ENCODE data around the gene GBX2. TPM values are rescaled to one million over a fixed set of nuclear protein-coding genes. Genes with fewer than 3 reads are reported as not detected.

GBX2 gene
- total and polyA plus RNA-seq, 2 donors (not counting 1 experiment from before 2014, with no cell fraction given), result not detected

DNA sequence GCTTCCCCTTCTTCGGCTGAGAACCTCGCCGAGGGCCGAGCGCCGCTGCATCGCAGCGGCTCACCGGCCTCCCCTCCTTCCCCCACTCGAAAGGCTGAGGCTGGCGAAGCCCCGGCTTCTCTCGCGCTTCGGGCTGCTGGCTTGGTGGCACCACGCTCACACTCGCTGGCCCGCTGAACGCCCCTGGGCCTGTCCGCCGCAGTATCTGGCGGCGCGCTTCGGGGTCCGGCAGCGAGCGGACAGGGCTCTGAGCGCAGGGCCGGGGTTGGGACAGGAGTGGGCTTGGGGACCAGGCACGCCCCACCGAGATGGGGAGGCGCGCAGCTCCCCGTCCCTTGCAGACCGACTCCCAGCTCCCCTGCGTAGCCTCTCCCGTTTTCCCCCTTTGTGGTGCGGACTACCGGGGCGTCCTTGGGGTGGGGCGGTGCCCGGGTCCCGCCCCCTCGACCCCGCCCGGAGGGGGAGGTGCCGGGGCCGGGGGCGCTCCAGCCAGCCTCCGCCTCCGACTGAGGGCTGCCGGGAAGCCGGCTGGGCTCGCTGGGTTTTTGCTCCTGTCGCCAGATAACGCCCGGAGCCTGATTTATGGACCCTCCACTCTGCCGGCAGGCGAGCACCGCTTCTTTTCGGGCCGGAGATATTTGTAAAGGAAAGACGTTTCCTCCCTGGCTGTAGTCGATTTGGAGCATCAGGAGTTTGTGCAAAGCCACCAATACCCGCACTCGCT is 3.8 kb downstream of the GBX2 start:
- CTCF ChIA-PET, result no interaction called here
- DNase-seq (no peak), ATAC-seq (ENCODE audit: low read depth) (no peak)
- Mint-ChIP-seq H3K4me1 (peaks cover 10% of the 10 kb centered on the region), H3K27me3 (peaks cover 39% of the 10 kb centered on the region), H3K27ac (no peak overlapping the region), H3K9me3 (ENCODE audit: insufficient read depth) (no peaks in the 10 kb centered on the region), H3K4me3 (no peak overlapping the region)
- Histone ChIP-seq H3K4me1 (ENCODE audit: control insufficient read depth in 2 of 2, insufficient read depth in 2 of 2, low read length in 2 of 2) (peaks cover 0 to 12% of the 10 kb centered on the region in 2 donors), H4K20me1 (ENCODE audit: control insufficient read depth, insufficient read depth, low read length, poor library complexity, severe bottlenecking) (no peaks in the 10 kb centered on the region), H3K27ac (ENCODE audit: low read length in 2 of 2) (no peak overlapping the region), H3K36me3 (replicated peaks in 1 of 2; ENCODE audit: control extremely low read depth in 1 of 2, control insufficient read depth in 1 of 2, extremely low read depth in 1 of 2, insufficient read depth in 2 of 2, low read length in 1 of 2) (no peaks in the 10 kb centered on the region), H3K79me2 (ENCODE audit: control insufficient read depth, insufficient read depth, low read length) (no peaks in the 10 kb centered on the region), H3K27me3 (replicated peaks in 1 of 4; ENCODE audit: control extremely low read depth in 1 of 4, control insufficient read depth in 3 of 4, insufficient read depth in 4 of 4, low read length in 3 of 4) (peaks cover 0 to 70% (median 27%) of the 10 kb centered on the region in 4 experiments), H2AFZ (ENCODE audit: insufficient read depth, low read depth, low read length, poor library complexity, severe bottlenecking) (peak overlapping the region; percentile 22), H3K4me3 (ENCODE audit: control extremely low read depth in 1 of 5, extremely low read depth in 1 of 5, insufficient read depth in 1 of 5, low read depth in 2 of 5, low read length in 4 of 5) (no peak overlapping the region), H3K4me2 (replicated peaks; ENCODE audit: low read depth, low read length, poor library complexity, severe bottlenecking) (no peak overlapping the region), H3K9me3 (ENCODE audit: control extremely low read depth in 1 of 3, control insufficient read depth in 2 of 3, insufficient read depth in 1 of 3, low read length in 2 of 3) (peaks cover 0 to 28% (median 0%) of the 10 kb centered on the region in 3 donors), H3K9ac (ENCODE audit: low read length) (no peak overlapping the region)
- intact Hi-C loops (cut with micrococcal nuclease), result no loop called here
- 7% methylated on average over 64 of the region's 67 CpGs for WGBS (ENCODE audit: insufficient coverage)
- TF ChIP-seq EZH2 (IDR thresholded peaks at IDR 0.05; ENCODE audit: borderline replicate concordance, insufficient read depth, low read depth, low read length, poor library complexity, severe bottlenecking), result no peak
- TF ChIP-seq, protein P1, sequence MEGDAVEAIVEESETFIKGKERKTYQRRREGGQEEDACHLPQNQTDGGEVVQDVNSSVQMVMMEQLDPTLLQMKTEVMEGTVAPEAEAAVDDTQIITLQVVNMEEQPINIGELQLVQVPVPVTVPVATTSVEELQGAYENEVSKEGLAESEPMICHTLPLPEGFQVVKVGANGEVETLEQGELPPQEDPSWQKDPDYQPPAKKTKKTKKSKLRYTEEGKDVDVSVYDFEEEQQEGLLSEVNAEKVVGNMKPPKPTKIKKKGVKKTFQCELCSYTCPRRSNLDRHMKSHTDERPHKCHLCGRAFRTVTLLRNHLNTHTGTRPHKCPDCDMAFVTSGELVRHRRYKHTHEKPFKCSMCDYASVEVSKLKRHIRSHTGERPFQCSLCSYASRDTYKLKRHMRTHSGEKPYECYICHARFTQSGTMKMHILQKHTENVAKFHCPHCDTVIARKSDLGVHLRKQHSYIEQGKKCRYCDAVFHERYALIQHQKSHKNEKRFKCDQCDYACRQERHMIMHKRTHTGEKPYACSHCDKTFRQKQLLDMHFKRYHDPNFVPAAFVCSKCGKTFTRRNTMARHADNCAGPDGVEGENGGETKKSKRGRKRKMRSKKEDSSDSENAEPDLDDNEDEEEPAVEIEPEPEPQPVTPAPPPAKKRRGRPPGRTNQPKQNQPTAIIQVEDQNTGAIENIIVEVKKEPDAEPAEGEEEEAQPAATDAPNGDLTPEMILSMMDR (IDR thresholded peaks at IDR 0.05), result no peak
- POLR2A ChIA-PET, result no interaction called here

DNA sequence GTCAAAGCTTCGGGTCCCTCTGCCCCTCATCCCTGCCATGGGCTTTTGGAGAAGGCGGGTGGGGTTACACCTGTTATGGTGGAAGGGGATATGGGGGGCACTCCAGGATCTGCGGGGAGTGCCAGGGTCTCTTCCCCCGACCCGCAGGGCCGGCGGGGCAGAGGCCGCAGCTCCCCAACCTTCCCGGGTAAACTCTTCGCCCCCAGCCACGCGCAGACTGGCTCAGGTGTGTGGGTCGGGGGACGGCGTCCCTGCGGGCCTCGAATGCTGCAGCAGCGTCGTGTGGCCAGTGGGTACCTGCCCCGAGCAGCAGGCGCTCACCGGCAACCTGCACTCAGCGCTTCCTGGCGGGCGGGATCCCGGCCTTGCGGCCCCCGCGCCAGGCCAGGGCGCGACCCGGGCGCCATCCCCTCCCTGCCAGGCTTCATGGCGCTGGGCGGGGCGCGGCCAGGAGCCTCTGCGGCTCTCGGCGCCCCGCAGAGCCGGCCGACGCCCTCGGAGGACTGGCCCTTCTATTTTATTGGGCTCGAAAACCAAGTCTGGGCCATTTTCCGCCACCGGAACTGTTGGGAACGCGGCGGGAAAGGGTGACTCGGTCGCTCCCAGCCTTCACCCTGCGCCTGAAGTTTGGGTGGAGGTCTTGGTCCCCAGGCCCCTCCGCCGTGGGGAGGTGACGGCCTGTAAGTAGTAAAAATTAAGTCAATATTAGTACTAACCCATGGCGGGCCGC is 4.5 kb downstream of the GBX2 start:
- 13% methylated on average over 54 of the region's 59 CpGs for WGBS (ENCODE audit: insufficient coverage)
- Histone ChIP-seq H3K9ac (ENCODE audit: low read length) (no peak overlapping the region), H3K79me2 (ENCODE audit: control insufficient read depth, insufficient read depth, low read length) (no peaks in the 10 kb centered on the region), H3K27me3 (replicated peaks in 1 of 4; ENCODE audit: control extremely low read depth in 1 of 4, control insufficient read depth in 3 of 4, insufficient read depth in 4 of 4, low read length in 3 of 4) (peaks cover 0 to 68% (median 23%) of the 10 kb centered on the region in 4 experiments), H4K20me1 (ENCODE audit: control insufficient read depth, insufficient read depth, low read length, poor library complexity, severe bottlenecking) (no peaks in the 10 kb centered on the region), H3K36me3 (replicated peaks in 1 of 2; ENCODE audit: control extremely low read depth in 1 of 2, control insufficient read depth in 1 of 2, extremely low read depth in 1 of 2, insufficient read depth in 2 of 2, low read length in 1 of 2) (no peaks in the 10 kb centered on the region), H3K4me3 (ENCODE audit: control extremely low read depth in 1 of 5, extremely low read depth in 1 of 5, insufficient read depth in 1 of 5, low read depth in 2 of 5, low read length in 4 of 5) (no peak overlapping the region), H3K4me1 (ENCODE audit: control insufficient read depth in 2 of 2, insufficient read depth in 2 of 2, low read length in 2 of 2) (peaks cover 0 to 12% of the 10 kb centered on the region in 2 donors), H3K4me2 (replicated peaks; ENCODE audit: low read depth, low read length, poor library complexity, severe bottlenecking) (no peak overlapping the region), H3K9me3 (ENCODE audit: control extremely low read depth in 1 of 3, control insufficient read depth in 2 of 3, insufficient read depth in 1 of 3, low read length in 2 of 3) (peaks cover 0 to 25% (median 0%) of the 10 kb centered on the region in 3 donors), H3K27ac (ENCODE audit: low read length in 2 of 2) (no peak overlapping the region), H2AFZ (ENCODE audit: insufficient read depth, low read depth, low read length, poor library complexity, severe bottlenecking) (peak overlapping the region; percentile 22)
- H3K27ac Mint-ChIP-seq, result no peak overlapping the region
- intact Hi-C loops (cut with micrococcal nuclease), result no loop called here
- peaks cover 10% of the 10 kb centered on the region for H3K4me1 Mint-ChIP-seq
- peaks cover 33% of the 10 kb centered on the region for H3K27me3 Mint-ChIP-seq
- DNase-seq (no peak), ATAC-seq (ENCODE audit: low read depth) (no peak)
- ChIA-PET CTCF (no interaction called here), POLR2A (no interaction called here)
- TF ChIP-seq, protein P1 (IDR thresholded peaks at IDR 0.05), result no peak
- no peak for TF ChIP-seq EZH2 (IDR thresholded peaks at IDR 0.05; ENCODE audit: borderline replicate concordance, insufficient read depth, low read depth, low read length, poor library complexity, severe bottlenecking)
- no peak overlapping the region for H3K4me3 Mint-ChIP-seq
- no peaks in the 10 kb centered on the region for H3K9me3 Mint-ChIP-seq (ENCODE audit: insufficient read depth)

Measured in B cell (primary cell).